ENCODE measurements around the gene DERL3. TPM values are rescaled to one million over a fixed set of nuclear protein-coding genes. Genes with fewer than 3 reads are reported as not detected.

The DERL3 gene
- total and polyA plus RNA-seq, 2 experiments from 2014 or later = 0.73 to 1.2 TPM

DNA sequence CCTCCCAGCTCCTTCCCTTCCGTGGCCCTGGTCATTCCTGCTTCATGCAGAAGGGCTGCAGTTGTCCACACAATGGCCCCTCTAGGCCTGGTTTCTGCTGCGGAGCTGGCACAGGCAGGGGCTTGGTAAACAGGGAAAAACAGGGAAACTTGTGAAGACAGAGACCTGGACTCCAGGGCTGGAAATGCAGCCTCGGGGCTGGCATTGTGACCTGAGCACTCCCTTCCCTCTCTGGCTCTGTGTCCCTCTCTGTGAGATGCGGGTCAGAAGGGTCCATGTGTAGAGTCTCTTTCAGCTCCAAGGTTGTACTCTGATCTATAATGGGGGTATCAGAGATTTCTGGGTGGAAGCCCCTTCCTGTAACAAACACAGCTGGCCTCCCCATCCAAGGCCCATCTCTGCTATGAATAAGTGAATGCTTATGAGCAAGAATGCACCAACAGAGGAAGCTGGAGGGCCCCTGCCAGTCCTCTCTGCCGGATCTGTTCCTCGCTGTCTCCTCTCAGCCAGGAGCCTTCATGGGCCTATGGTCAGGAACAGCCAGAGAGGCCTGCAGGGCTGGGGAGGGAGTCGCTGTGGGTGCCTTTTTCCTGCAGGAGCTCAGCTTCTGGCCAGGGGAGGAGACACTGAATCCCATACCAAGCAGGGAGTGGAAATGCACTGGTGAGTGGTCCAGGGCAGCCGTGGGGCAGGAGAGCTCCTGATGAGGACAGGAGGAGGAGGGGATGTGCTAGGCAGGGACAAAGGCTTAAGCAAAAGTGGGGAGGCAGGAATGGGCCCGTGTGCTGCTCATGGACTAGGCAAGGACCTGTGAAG, 6.7 kb upstream of the DERL3 start:
- Histone ChIP-seq H3K4me2 (ENCODE audit: unreplicated experiment) (no peak overlapping the region), H3K27ac (no peak overlapping the region), H3K27me3 (replicated peaks; ENCODE audit: insufficient read depth) (no peaks in the 10 kb centered on the region), H3K9ac (no peak overlapping the region), H2AFZ (no peak overlapping the region), H3K4me1 (ENCODE audit: insufficient read depth) (no peaks in the 10 kb centered on the region; the same call in 1 of the 2 replicates), H3K4me3 (no peak overlapping the region), H3K9me3 (ENCODE audit: low read depth) (no peaks in the 10 kb centered on the region), H4K20me1 (ENCODE audit: insufficient read depth) (no peaks in the 10 kb centered on the region), H3F3A (ENCODE audit: insufficient read depth) (no peaks in the 10 kb centered on the region), H3K36me3 (ENCODE audit: low read depth) (no peaks in the 10 kb centered on the region), H3K79me2 (ENCODE audit: insufficient read depth) (no peaks in the 10 kb centered on the region), H3K9me2 (ENCODE audit: insufficient read depth) (no peaks in the 10 kb centered on the region)
- in situ Hi-C loops (cut with MboI) = no loop called here
- WGBS, 2 experiments (ENCODE audit: low coverage in 1 of 2, low lambda C conversion rate in 2 of 2, missing lambda C conversion rate in 2 of 2) = 78 to 82% methylated on average over 9 of the region's 9 CpGs
- no peak for DNase-seq
- TF ChIP-seq EZH2 (IDR thresholded peaks at IDR 0.05; ENCODE audit: insufficient read depth, poor library complexity, severe bottlenecking) = no peak
- no peak for TF ChIP-seq EZH2phosphoT487 (IDR thresholded peaks at IDR 0.05; ENCODE audit: insufficient read depth, low read depth)

DNA sequence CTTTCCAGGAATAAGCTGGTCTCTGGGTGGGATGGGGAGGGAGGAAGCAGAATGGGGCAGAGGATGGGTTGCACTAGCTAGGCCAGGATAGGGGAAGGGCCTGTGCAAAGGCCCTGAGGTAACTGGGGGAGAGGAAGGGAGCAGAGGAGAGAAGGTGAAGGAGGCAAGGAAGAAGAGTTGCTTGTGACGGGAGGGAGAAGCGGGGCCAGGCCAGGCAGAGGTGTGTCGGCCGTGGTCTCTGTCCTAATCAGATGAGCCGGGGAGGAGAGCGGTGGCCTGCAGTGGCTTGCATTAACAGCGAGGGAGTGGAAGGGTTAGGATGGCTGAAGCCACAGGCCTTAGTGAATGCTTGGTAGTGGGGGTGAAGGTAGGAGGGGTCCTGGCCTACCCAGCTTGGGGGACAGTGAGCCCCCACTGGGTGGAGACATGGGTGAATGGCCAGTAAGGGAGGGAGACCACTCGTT, 6.0 kb upstream of the DERL3 start:
- H3K27ac ChIP-seq = no peak overlapping the region
- no peak overlapping the region for H2AFZ ChIP-seq
- H3K27me3 ChIP-seq (replicated peaks; ENCODE audit: insufficient read depth) = no peaks in the 10 kb centered on the region
- H4K20me1 ChIP-seq (ENCODE audit: insufficient read depth) = no peaks in the 10 kb centered on the region
- WGBS, 2 experiments (ENCODE audit: low coverage in 1 of 2, low lambda C conversion rate in 2 of 2, missing lambda C conversion rate in 2 of 2) = 78 to 83% methylated on average over 7 to 8 of the region's 8 CpGs
- H3K9me3 ChIP-seq (ENCODE audit: low read depth) = no peaks in the 10 kb centered on the region
- H3K79me2 ChIP-seq (ENCODE audit: insufficient read depth) = no peaks in the 10 kb centered on the region
- H3K4me1 ChIP-seq (ENCODE audit: insufficient read depth) = no peaks in the 10 kb centered on the region; the same call in 1 of the 2 replicates
- TF ChIP-seq EZH2 (IDR thresholded peaks at IDR 0.05; ENCODE audit: insufficient read depth, poor library complexity, severe bottlenecking) = no peak
- TF ChIP-seq EZH2phosphoT487 (IDR thresholded peaks at IDR 0.05; ENCODE audit: insufficient read depth, low read depth) = no peak
- H3K9me2 ChIP-seq (ENCODE audit: insufficient read depth) = no peaks in the 10 kb centered on the region
- no peaks in the 10 kb centered on the region for H3F3A ChIP-seq (ENCODE audit: insufficient read depth)
- H3K9ac ChIP-seq = no peak overlapping the region
- in situ Hi-C loops (cut with MboI) = no loop called here
- no peak overlapping the region for H3K4me3 ChIP-seq
- no peak for DNase-seq
- no peaks in the 10 kb centered on the region for H3K36me3 ChIP-seq (ENCODE audit: low read depth)
- H3K4me2 ChIP-seq (ENCODE audit: unreplicated experiment) = no peak overlapping the region

DNA sequence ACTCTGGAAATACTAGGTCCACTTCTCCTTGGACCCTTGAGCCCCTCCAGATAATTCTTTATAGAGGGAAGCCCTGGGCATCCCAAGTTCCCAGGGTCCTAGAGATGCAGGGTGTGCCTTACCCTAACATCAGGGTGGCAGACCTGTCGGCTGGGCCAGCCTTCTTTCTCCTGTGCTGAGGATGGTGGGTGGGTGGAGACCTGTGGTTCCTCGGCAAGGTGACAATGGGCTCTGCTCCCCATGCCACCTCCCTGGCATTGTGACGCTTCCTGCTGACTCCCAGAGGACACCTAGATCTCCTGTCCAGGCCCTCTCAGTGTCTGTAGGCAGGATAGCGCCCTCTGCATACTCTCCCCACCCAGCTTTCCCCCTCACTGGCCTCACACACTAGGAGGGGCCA, 3.8 kb upstream of the DERL3 start:
- H3K9me2 ChIP-seq (ENCODE audit: insufficient read depth) = no peaks in the 10 kb centered on the region
- DNase-seq = no peak
- H3K36me3 ChIP-seq (ENCODE audit: low read depth) = no peaks in the 10 kb centered on the region
- no peaks in the 10 kb centered on the region for H3F3A ChIP-seq (ENCODE audit: insufficient read depth)
- TF ChIP-seq EZH2phosphoT487 (IDR thresholded peaks at IDR 0.05; ENCODE audit: insufficient read depth, low read depth) = no peak
- no peak for TF ChIP-seq EZH2 (IDR thresholded peaks at IDR 0.05; ENCODE audit: insufficient read depth, poor library complexity, severe bottlenecking)
- no peak overlapping the region for H3K4me3 ChIP-seq
- H3K27ac ChIP-seq = no peak overlapping the region
- H2AFZ ChIP-seq = no peak overlapping the region
- no peak overlapping the region for H3K9ac ChIP-seq
- no peaks in the 10 kb centered on the region; the same call in 1 of the 2 replicates for H3K4me1 ChIP-seq (ENCODE audit: insufficient read depth)
- WGBS, 2 experiments (ENCODE audit: low coverage in 1 of 2, low lambda C conversion rate in 2 of 2, missing lambda C conversion rate in 2 of 2) = 74 to 80% methylated on average over 4 of the region's 4 CpGs
- no peak overlapping the region for H3K4me2 ChIP-seq (ENCODE audit: unreplicated experiment)
- H3K27me3 ChIP-seq (replicated peaks; ENCODE audit: insufficient read depth) = no peaks in the 10 kb centered on the region
- H3K79me2 ChIP-seq (ENCODE audit: insufficient read depth) = no peaks in the 10 kb centered on the region
- H4K20me1 ChIP-seq (ENCODE audit: insufficient read depth) = no peaks in the 10 kb centered on the region
- in situ Hi-C loops (cut with MboI) = no loop called here
- H3K9me3 ChIP-seq (ENCODE audit: low read depth) = no peaks in the 10 kb centered on the region

DNA sequence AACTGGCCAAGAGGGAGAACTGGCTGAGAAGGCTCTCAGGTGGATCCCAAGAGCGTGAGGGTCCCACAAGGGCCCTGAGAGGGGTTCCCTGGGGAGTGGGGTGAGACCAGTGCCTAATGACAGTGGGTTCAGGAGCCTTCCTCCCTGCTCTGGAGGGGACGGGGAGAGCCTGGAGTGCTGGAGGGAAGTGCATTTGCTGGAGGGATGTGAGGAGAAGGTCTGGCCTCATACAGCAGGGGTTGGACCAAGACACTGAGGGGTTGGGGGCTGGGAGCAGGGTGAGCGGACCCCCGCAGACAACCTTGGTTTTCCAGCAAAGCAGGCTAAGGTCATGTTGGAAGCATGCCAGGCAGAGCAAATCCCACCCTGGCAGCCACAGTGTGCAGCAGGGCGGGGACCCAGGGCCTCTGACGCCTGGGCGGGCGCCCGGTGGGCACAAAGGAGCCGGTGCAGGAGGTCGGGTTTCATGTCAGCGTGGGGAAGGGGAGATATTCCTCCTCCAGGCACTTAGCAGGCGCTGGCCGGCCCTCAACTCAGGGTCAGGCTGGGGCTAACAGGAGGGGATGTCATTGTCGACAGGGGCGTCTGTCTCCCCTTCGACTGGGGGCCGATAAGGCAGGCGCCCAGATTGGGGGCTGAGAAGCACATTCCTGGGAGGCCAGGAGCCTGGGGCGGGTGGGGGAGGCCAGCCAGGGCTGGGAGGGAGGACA, 3.1 kb upstream of the DERL3 start:
- Histone ChIP-seq H3K4me3 (no peak overlapping the region), H3K4me2 (ENCODE audit: unreplicated experiment) (no peak overlapping the region), H2AFZ (no peak overlapping the region), H3K4me1 (ENCODE audit: insufficient read depth) (no peaks in the 10 kb centered on the region; the same call in 1 of the 2 replicates), H3K27ac (no peak overlapping the region), H4K20me1 (ENCODE audit: insufficient read depth) (no peaks in the 10 kb centered on the region), H3K79me2 (ENCODE audit: insufficient read depth) (no peaks in the 10 kb centered on the region), H3F3A (ENCODE audit: insufficient read depth) (no peaks in the 10 kb centered on the region), H3K36me3 (ENCODE audit: low read depth) (no peaks in the 10 kb centered on the region), H3K9ac (no peak overlapping the region), H3K27me3 (replicated peaks; ENCODE audit: insufficient read depth) (no peaks in the 10 kb centered on the region), H3K9me3 (ENCODE audit: low read depth) (no peaks in the 10 kb centered on the region), H3K9me2 (ENCODE audit: insufficient read depth) (no peaks in the 10 kb centered on the region)
- in situ Hi-C loops (cut with MboI) = no loop called here
- 68 to 70% methylated on average over 18 to 20 of the region's 20 CpGs for WGBS, 2 experiments (ENCODE audit: low coverage in 1 of 2, low lambda C conversion rate in 2 of 2, missing lambda C conversion rate in 2 of 2)
- TF ChIP-seq EZH2phosphoT487 (IDR thresholded peaks at IDR 0.05; ENCODE audit: insufficient read depth, low read depth) = no peak
- TF ChIP-seq EZH2 (IDR thresholded peaks at IDR 0.05; ENCODE audit: insufficient read depth, poor library complexity, severe bottlenecking) = no peak
- DNase-seq = no peak

All from GM23248 (cell line).